Ascending aorta (tissue), 2 donors: ENCODE measurements around the gene AP2A1. TPM values are rescaled to one million over a fixed set of nuclear protein-coding genes. Genes with fewer than 3 reads are reported as not detected.
"Not testable (repeated sequence)": the region's sequence is repeated elsewhere in the genome, so short reads cannot be mapped to it uniquely, and the experiment has no call there.

Experiments used
- DNase-seq, 2 donors: peaks; one replicate each; pipeline ENCODE4 v3.0.0-alpha.2; 2019; ENCODE audit warnings: low spot score in 2 of 2
- H3K27ac ChIP-seq, 2 donors: fragments of 200-600 bp; sonication (generic); one replicate each; pipeline ENCODE4 v1.5.1; 2016 to 2017; ENCODE audit warnings: mild to moderate bottlenecking in 1 of 2
- H3K27me3 ChIP-seq: fragments of 200-600 bp; sonication (generic); one replicate; pipeline ENCODE4 v1.5.1; 2017
- H3K36me3 ChIP-seq, 2 donors: fragments of 200-600 bp; sonication (generic); one replicate each; pipeline ENCODE4 v1.5.1; 2016
- H3K4me1 ChIP-seq, 2 donors: fragments of 200-600 bp; sonication (generic); one replicate each; pipeline ENCODE4 v1.5.1; 2016 to 2017; ENCODE audit warnings: mild to moderate bottlenecking in 1 of 2
- H3K4me3 ChIP-seq, 2 donors: fragments of 200-600 bp; sonication (generic); one replicate each; pipeline ENCODE4 v1.5.1; 2016 to 2017; ENCODE audit warnings: mild to moderate bottlenecking in 1 of 2
- H3K9me3 ChIP-seq, 2 donors: fragments of 200-600 bp; sonication (generic); one replicate each; pipeline ENCODE4 v1.5.1; 2016
- intact Hi-C: fragments of 100-400 bp; cut with DNase I; formaldehyde crosslinking; loops from one replicate; pipeline ENCODE4 v1.15.1; 2023
- total RNA-seq: library from RNA; depleted of rRNA; stranded (reverse); fragments of >200 nt; gene quantifications from one replicate; pipeline ENCODE4 v1.1.0, GENCODE V29; 2016
- TF ChIP-seq, protein P1 (sequence below), 3 experiments: fragments of 200-600 bp in 2 of 3; fragments of 450-650 bp in 1 of 3; sonication (generic) in 2 of 3; IDR thresholded peaks; one replicate each; pipeline ENCODE4 v1.5.1; 2016 to 2019; ENCODE audit warnings: antibody characterized with exemption in 3 of 3, mild to moderate bottlenecking in 1 of 3, moderate library complexity in 1 of 3

The AP2A1 gene
- 249 TPM for total RNA-seq

- H3K9me3 ChIP-seq, result no peaks in the 10 kb centered on the region
- peak within 1 kb of the TSS; percentile 80 to 87 for H3K27ac ChIP-seq
- TF ChIP-seq, protein P1, sequence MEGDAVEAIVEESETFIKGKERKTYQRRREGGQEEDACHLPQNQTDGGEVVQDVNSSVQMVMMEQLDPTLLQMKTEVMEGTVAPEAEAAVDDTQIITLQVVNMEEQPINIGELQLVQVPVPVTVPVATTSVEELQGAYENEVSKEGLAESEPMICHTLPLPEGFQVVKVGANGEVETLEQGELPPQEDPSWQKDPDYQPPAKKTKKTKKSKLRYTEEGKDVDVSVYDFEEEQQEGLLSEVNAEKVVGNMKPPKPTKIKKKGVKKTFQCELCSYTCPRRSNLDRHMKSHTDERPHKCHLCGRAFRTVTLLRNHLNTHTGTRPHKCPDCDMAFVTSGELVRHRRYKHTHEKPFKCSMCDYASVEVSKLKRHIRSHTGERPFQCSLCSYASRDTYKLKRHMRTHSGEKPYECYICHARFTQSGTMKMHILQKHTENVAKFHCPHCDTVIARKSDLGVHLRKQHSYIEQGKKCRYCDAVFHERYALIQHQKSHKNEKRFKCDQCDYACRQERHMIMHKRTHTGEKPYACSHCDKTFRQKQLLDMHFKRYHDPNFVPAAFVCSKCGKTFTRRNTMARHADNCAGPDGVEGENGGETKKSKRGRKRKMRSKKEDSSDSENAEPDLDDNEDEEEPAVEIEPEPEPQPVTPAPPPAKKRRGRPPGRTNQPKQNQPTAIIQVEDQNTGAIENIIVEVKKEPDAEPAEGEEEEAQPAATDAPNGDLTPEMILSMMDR (IDR thresholded peaks at IDR 0.05), result no peak
- peaks cover 0 to 3% of the 10 kb centered on the region in 2 donors for H3K36me3 ChIP-seq
- peaks cover 10 to 16% of the 10 kb centered on the region in 2 donors for H3K4me1 ChIP-seq
- no peak for DNase-seq
- intact Hi-C loops, result loop anchor here (1.0 to 5.0 kb wide), 8 partner anchors 46 to 280 kb away; partner anchors contain the start of genes FUZ, PRR12, RPL13A and RRAS
- H3K27me3 ChIP-seq, result no peaks in the 10 kb centered on the region
- peak within 1 kb of the TSS; percentile 73 to 82 for H3K4me3 ChIP-seq
Observed at GRCh38 chr19:49766930-49767299, at the start of gene AP2A1. AP2A1 (plus strand) TSS chr19:49767001; CDS start chr19:49767134, 133 bp downstream.

DNA sequence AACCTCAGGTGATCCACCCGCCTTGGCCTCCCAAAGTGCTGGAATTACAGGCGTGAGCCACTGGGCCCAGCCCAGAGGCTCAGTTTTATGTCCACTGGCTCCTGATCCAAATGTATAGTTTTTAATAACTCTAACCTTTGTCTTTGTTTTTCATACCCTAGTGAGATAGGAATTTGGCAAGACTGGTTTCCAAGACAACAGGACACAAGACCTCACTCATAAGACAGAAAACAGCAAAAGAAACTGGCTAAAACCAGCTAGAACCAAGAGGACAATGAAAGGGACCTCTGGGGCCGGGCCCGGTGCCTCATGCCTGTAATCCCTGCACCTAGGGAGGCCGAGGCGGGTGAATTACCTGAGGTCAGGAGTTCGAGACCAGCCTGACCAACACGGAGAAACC is 48.3 kb upstream of the AP2A1 start:
- Histone ChIP-seq H3K4me1 (no peaks in the 10 kb centered on the region), H3K27me3 (no peaks in the 10 kb centered on the region), H3K9me3 (no peaks in the 10 kb centered on the region), H3K27ac (no peak overlapping the region), H3K4me3 (no peak overlapping the region), H3K36me3 (no peaks in the 10 kb centered on the region)
- TF ChIP-seq, protein P1 (IDR thresholded peaks at IDR 0.05), result no peak
- DNase-seq, result no peak
- intact Hi-C loops, result no loop called here

GRCh38 chr19:49718991-49719390 is 47.8 kb upstream of the AP2A1 start:
- intact Hi-C loops, result no loop called here
- Histone ChIP-seq H3K27me3 (no peaks in the 10 kb centered on the region), H3K4me3 (no peak overlapping the region), H3K9me3 (no peaks in the 10 kb centered on the region), H3K27ac (no peak overlapping the region), H3K36me3 (no peaks in the 10 kb centered on the region), H3K4me1 (no peaks in the 10 kb centered on the region)
- no peak for DNase-seq
- TF ChIP-seq, protein P1 (IDR thresholded peaks at IDR 0.05), result no peak

- H3K4me1 ChIP-seq, DNase-seq, H3K27ac ChIP-seq, H3K27me3 ChIP-seq, H3K4me3 ChIP-seq, H3K9me3 ChIP-seq, intact Hi-C loops, H3K36me3 ChIP-seq: not testable (repeated sequence)
Observed at GRCh38 chr19:49719420-49719819, 47.4 kb upstream of the AP2A1 start.

DNA sequence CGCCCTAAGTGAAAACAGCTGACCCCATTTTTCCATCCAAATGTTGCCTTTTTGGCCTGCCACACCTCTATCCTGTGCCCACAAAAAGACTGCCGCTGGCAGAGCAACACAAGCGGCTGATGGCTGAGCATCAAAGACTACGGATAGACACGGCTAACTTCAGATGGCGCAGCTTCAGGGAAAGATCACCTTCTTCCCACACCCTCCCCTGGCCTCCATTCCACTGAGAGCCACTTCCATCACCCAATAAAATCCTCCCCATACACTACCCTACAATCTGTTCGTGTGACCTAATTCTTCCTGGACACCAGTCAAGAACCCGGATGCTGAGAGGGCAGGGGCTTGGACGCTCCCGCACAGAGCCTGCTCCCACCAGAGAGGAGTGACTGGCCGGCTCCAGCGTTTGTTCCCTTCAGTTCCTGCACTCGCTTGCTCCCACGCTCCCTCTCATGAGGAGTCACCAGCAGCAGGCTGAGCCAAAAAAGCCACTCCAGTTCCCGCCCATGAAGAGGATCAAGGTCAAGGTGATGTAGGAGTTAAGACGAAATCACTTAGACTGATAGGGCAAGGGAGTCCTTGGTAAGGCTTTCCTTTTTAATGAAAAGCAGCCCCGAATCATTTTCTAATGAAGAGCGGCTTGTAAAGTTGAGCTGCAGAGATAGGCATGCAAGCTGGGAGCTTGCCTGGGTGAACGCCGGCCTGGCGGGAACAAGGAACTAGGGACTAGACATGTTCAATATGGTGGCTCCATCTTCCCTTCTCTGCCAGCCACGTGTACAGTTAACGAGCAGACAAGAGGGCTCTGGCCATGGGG is 39.4 kb upstream of the AP2A1 start:
- DNase-seq, result no peak
- Histone ChIP-seq H3K36me3 (no peaks in the 10 kb centered on the region), H3K27me3 (no peaks in the 10 kb centered on the region), H3K27ac (no peak overlapping the region), H3K4me3 (no peak overlapping the region), H3K9me3 (no peaks in the 10 kb centered on the region), H3K4me1 (peaks cover 0 to 6% of the 10 kb centered on the region in 2 donors)
- TF ChIP-seq, protein P1 (IDR thresholded peaks at IDR 0.05), result no peak
- intact Hi-C loops, result no loop called here

DNA sequence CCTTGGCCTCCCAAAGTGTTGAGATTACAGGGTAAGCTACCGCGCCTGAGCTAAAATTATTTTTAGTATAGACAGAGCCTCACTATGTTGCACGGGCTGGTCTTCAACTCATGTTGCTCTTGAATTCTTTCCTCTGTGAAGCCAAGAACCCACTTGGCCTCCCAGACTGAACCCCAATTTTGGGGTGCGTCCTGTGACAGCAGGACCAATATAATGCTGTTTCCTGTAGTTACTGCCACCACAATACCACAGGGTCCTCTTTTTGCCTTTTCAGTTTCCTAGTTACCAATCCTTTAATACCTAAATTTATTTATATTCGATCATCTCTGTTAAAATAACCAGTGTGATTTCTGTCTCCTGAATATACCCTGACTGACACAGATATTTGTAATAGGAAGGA is 36.6 kb upstream of the AP2A1 start:
- no peak for DNase-seq
- no peaks in the 10 kb centered on the region for H3K36me3 ChIP-seq
- intact Hi-C loops, result no loop called here
- H3K9me3 ChIP-seq, result no peaks in the 10 kb centered on the region
- H3K4me1 ChIP-seq, result peaks cover 0 to 6% of the 10 kb centered on the region in 2 donors
- no peak overlapping the region for H3K4me3 ChIP-seq
- H3K27me3 ChIP-seq, result no peaks in the 10 kb centered on the region
- TF ChIP-seq, protein P1 (IDR thresholded peaks at IDR 0.05), result no peak
- no peak overlapping the region for H3K27ac ChIP-seq
